ENCODE measurements around the gene ZNF469.

The ZNF469 gene

DNA sequence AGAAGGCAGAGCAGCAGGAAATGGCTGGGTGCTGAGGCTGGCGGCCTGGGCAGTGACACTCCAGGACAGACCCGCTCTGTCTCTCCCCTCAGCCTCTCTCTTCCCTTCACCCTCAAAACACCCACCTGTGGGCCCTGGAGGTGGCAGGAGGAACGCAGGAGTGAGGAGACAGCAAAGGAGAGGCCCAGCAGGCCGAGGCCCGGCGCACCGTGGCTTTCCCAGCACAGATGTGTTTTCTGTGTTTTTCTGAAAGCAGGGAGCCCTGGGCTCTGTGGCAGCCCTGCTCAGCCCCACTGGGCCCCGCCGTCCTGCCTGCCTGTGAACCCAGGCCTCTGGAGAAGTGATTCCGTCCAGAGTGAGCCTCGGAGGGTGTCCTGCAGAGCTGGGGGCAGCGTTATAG is 30.5 kb downstream of the ZNF469 start:
- Histone ChIP-seq H3K9me3 (ENCODE audit: insufficient read depth, low read length) (no peaks in the 10 kb centered on the region), H3K9ac (ENCODE audit: low read length) (no peak overlapping the region), H4K20me1 (ENCODE audit: insufficient read depth, low read length) (no peaks in the 10 kb centered on the region), H3K4me3 (ENCODE audit: low read length) (no peak overlapping the region), H3K36me3 (replicated peaks; ENCODE audit: low read depth, low read length) (no peaks in the 10 kb centered on the region), H3K79me2 (ENCODE audit: low read length) (no peaks in the 10 kb centered on the region), H3K4me1 (ENCODE audit: low read length) (no peaks in the 10 kb centered on the region), H3K4me2 (ENCODE audit: low read length) (no peak overlapping the region), H3K27me3 (ENCODE audit: low read depth, low read length) (no peaks in the 10 kb centered on the region), H2AFZ (ENCODE audit: low read depth, low read length) (no peak overlapping the region), H3K27ac (ENCODE audit: low read length) (no peak overlapping the region)
- TF ChIP-seq CTCF (IDR thresholded peaks at IDR 0.05; ENCODE audit: low read depth, low read length) (no peak), EZH2phosphoT487 (IDR thresholded peaks at IDR 0.05; ENCODE audit: low read depth) (no peak)

- H3K9me3 ChIP-seq (ENCODE audit: insufficient read depth, low read length), result no peaks in the 10 kb centered on the region
- H2AFZ ChIP-seq (ENCODE audit: low read depth, low read length), result no peak overlapping the region
- H3K9ac ChIP-seq (ENCODE audit: low read length), result no peak overlapping the region
- no peak overlapping the region for H3K4me3 ChIP-seq (ENCODE audit: low read length)
- no peaks in the 10 kb centered on the region for H3K4me1 ChIP-seq (ENCODE audit: low read length)
- H4K20me1 ChIP-seq (ENCODE audit: insufficient read depth, low read length), result no peaks in the 10 kb centered on the region
- H3K27me3 ChIP-seq (ENCODE audit: low read depth, low read length), result no peaks in the 10 kb centered on the region
- no peak overlapping the region for H3K4me2 ChIP-seq (ENCODE audit: low read length)
- TF ChIP-seq CTCF (IDR thresholded peaks at IDR 0.05; ENCODE audit: low read depth, low read length), result no peak
- H3K27ac ChIP-seq (ENCODE audit: low read length), result no peak overlapping the region
- H3K79me2 ChIP-seq (ENCODE audit: low read length), result no peaks in the 10 kb centered on the region
- H3K36me3 ChIP-seq (replicated peaks; ENCODE audit: low read depth, low read length), result no peaks in the 10 kb centered on the region
These were observed 30.9 kb downstream of the ZNF469 start for GRCh38 chr16:88413631-88414030.

DNA sequence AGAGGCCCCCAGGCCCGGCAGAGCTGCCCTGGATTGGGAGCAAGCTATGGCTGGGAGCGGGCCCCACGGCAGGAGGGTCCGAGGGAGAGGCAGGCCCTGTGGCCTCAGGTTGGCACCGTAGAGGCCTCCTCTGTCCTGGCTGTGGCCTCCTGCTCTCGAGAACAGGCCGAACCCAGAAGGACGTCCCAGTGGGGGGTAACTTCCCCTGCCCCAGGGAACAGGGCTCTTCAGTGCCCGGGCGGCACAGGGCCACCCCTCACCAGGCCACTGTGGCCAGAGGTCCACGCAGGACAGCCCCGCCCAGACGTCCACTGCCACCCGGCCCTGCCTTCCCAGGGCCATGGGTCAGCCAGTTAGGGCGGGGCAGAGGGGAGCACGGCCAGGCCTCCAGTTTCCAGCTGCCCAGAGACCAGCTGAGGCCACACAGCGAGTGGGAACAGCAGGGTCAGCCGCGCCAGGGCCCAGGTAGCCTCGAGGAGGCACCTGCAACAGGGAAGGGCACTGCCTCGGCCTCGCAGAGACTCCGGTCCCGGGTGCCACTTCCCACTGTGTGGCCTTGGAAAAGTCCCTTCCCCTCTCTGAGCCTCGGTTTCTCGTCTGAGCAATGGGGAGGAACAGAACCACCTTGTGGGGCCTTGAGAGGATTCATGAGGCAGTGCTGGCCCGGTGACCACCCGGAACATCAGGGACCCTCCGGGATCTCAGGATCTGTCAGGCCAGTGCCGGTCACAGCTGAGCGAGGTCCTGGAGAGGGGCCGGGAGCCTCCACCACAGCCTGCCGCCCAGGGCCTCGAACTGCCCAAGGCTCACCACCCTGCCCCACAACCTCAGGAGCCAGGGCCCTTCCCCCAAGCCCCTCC is 32.0 kb downstream of the ZNF469 start:
- no peak overlapping the region for H3K4me3 ChIP-seq (ENCODE audit: low read length)
- H3K4me2 ChIP-seq (ENCODE audit: low read length), result no peak overlapping the region
- no peaks in the 10 kb centered on the region for H3K79me2 ChIP-seq (ENCODE audit: low read length)
- H4K20me1 ChIP-seq (ENCODE audit: insufficient read depth, low read length), result no peaks in the 10 kb centered on the region
- no peak for TF ChIP-seq CTCF (IDR thresholded peaks at IDR 0.05; ENCODE audit: low read depth, low read length)
- no peak for TF ChIP-seq EZH2phosphoT487 (IDR thresholded peaks at IDR 0.05; ENCODE audit: low read depth)
- H3K27me3 ChIP-seq (ENCODE audit: low read depth, low read length), result no peaks in the 10 kb centered on the region
- no peaks in the 10 kb centered on the region for H3K9me3 ChIP-seq (ENCODE audit: insufficient read depth, low read length)
- no peak overlapping the region for H3K27ac ChIP-seq (ENCODE audit: low read length)
- no peak overlapping the region for H3K9ac ChIP-seq (ENCODE audit: low read length)
- no peak overlapping the region for H2AFZ ChIP-seq (ENCODE audit: low read depth, low read length)
- no peaks in the 10 kb centered on the region for H3K4me1 ChIP-seq (ENCODE audit: low read length)
- no peaks in the 10 kb centered on the region for H3K36me3 ChIP-seq (replicated peaks; ENCODE audit: low read depth, low read length)

- Histone ChIP-seq H3K4me2 (ENCODE audit: low read length) (no peak overlapping the region), H4K20me1 (ENCODE audit: insufficient read depth, low read length) (no peaks in the 10 kb centered on the region), H2AFZ (ENCODE audit: low read depth, low read length) (no peak overlapping the region), H3K36me3 (replicated peaks; ENCODE audit: low read depth, low read length) (no peaks in the 10 kb centered on the region), H3K27ac (ENCODE audit: low read length) (no peak overlapping the region), H3K27me3 (ENCODE audit: low read depth, low read length) (no peaks in the 10 kb centered on the region), H3K9ac (ENCODE audit: low read length) (no peak overlapping the region), H3K4me3 (ENCODE audit: low read length) (no peak overlapping the region), H3K4me1 (ENCODE audit: low read length) (no peaks in the 10 kb centered on the region), H3K79me2 (ENCODE audit: low read length) (no peaks in the 10 kb centered on the region), H3K9me3 (ENCODE audit: insufficient read depth, low read length) (no peaks in the 10 kb centered on the region)
- TF ChIP-seq EZH2phosphoT487 (IDR thresholded peaks at IDR 0.05; ENCODE audit: low read depth) (no peak), CTCF (IDR thresholded peaks at IDR 0.05; ENCODE audit: low read depth, low read length) (no peak)
These were observed 32.6 kb downstream of the ZNF469 start for GRCh38 chr16:88415381-88415705.
